Activated T-cell treated with anti-CD3 and anti-CD28 coated beads for 1 hour (primary cell): ENCODE results near the gene COPRS.

Experiments
- DNase-seq: peaks from one replicate; pipeline ENCODE4 v3.0.0-alpha.2; 2020; ENCODE audit warnings: low read depth

The COPRS gene, protein sequence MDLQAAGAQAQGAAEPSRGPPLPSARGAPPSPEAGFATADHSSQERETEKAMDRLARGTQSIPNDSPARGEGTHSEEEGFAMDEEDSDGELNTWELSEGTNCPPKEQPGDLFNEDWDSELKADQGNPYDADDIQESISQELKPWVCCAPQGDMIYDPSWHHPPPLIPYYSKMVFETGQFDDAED

DNA sequence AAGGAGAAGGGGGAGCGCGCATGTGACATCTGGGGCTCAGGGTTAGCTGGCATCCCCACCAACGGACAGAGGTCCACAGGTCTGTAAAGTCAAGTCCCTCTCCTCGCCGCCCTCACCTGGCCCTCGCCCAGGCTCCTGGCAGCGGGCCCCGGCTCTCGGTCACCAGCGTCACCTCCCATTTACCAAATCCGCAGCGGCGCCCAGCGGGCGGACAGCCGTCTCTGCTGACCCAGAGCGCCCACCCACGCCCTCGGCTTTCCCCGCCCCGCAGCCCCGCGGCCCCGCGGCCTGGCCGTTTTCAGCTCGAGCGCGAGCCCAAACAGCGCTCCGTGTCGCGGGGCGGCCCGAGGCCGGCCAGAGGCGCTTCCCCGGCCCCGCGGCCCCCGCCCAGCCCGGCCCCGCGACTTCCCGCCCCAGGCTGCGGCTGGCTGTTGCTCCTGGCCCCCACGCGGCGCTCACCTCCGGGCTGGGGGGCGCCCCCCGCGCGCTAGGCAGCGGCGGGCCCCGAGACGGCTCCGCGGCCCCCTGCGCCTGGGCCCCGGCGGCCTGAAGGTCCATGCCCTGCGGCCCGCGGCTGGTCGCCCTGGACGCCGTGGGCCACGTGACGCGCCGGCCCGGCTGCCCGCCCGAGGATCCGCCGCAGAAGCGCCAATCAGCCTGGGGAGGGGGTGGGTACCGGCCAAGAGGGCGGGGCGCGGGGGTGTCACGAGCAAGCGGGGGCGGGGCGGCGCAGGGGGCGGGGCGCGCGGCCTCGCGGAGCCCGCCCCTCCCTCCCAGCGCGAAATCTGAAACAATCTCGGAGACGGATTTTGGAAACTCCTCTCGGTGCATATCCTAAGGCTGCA lies at the start of gene COPRS:
Gene COPRS, minus strand, starts transcription at position 603 of the 845 bp plus-strand sequence. Its CDS starts 45 bp downstream, at position 558.
- DNase-seq = peak; percentile 77

DNA sequence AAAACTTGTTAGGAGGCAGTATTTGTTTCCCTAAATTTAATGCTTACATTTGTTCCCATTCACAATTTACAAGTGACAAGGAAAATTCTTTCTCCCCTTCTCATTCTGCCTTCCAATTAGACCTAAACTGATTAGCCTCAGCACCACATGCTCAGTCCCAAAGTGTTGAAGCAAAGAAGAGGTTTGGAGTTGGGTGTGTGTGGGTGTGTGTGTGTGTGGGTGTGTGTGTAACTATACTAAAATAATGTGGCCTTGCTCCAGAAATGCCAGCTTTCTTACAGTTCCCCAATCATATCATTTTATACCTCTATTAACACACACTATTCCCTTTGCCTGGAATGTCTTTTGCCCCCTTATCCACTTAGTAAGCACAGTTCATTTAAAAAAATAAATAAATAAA lies 49.3 kb upstream of the COPRS start:
- DNase-seq = no peak

DNA sequence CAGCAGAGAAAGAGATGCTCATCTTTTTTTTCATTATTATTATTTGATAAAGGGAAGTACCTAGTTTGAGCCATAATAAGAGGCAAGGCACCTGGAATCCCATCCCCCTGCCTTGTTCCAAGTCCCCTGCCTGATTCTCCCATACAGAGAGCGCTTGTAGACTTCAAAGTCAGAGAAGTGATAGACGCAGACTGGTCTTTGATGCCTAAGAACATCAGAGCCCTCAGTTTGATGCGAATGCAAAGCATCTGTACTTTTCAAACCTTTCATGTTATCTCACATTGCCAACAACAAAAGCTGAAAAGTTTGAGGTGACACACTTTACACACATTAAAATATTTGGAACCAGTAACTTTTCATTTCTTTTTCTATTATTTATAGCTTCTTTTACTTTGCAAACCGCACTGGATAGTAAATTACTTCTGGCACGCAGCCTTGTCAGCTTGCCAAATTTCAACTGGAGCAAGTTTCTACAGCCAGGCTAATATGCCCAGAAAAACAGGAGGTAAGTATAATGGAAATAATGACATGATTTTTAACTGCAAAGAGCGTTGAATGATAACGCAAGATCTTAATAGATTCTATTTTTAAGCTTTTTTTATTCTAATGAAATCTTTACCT lies 48.4 kb upstream of the COPRS start:
- no peak for DNase-seq

DNA sequence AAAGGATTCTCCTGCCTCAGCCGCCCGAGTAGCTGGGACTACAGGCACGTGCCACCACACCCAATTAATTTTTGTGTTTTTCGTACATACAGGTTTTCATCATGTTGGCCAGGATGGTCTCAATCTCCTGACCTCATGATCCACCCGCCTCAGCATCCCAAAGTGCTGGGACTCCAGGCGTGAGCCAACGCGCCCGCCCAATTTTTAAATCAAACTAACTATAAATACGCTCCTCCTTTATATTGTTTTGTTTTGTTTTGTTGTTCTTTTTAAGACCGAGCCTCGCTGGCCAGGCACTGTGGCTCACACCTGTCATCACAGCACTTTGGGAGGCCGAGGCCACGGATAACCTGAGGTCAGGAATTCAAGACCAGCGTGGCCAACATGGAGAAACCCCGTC lies 44.4 kb upstream of the COPRS start:
- no peak for DNase-seq

DNA sequence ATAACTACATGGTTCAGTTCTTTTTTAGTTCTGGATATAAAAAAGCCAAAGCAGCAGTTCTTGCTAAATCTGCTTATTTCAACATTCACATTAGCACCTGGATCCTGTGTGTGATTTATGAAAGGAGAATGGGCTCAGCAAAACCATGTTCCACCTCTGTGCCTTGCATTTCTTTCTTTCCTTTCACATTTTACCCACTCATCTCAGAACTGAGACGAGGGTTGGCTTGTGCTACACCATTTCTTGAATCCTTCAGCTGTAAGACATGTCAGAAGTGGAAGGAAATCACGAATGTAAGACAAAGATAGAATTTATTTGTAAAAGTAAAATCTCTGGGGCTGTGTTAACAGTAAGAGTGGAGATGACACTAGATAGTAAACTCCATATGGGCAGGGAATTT lies 43.6 kb upstream of the COPRS start:
- no peak for DNase-seq

DNA sequence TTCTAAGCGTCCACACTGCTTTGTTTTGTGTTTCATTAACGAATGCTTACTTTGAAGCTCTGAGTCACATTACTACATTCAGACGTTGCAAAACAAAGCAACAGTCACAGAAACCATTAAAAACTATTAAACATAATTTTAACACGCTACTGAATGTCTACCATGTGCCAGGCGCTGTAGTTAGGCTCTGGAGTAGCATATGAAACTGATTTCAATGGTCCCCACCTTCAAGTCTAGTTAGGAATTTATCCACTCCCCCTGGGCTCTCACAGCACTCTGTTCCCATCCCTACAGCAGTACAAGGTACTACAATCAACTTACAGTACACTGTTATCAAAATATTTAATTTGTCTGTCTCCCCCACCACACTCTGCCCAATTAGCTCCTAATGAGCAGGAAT lies 41.8 kb upstream of the COPRS start:
- no peak for DNase-seq

DNA sequence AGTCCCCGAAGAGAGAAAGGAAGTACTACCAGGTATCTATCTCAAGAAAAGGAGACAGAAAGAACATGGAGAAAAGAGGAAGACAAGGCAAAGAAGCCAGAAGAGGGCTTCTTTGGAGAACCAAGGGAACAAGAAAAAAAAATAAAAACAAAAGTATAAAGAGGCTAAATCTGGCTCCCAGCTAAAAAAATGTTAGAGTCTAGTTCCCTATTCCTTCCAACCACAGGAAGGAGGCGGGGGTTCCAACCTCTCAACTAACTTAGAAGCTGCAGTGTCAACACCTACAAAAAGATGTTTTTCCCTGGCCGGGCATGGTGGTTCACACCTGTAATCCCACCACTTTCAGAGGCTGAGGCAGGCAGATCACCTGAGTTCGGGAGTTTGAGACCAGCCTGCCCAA lies 29.1 kb upstream of the COPRS start:
- DNase-seq = no peak

DNA sequence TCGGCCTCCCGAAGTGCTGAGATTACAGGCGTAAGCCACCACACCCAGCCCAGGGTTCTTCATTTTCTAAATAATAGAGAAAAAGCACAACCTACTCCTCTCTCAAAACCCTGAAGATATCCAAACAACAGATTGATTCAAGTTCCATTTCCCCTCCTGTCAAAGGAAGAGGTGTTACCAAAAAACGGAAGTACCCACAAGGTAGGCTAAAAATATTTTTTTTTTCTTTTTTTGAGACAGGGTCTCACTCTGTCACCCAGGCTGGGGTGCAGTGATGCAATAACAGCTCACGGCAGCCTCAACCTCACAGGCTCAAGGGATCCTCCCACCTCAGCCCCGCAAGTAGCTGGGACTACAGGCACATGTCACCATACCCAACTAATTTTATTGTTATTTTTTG lies 23.5 kb upstream of the COPRS start:
- DNase-seq = no peak

DNA sequence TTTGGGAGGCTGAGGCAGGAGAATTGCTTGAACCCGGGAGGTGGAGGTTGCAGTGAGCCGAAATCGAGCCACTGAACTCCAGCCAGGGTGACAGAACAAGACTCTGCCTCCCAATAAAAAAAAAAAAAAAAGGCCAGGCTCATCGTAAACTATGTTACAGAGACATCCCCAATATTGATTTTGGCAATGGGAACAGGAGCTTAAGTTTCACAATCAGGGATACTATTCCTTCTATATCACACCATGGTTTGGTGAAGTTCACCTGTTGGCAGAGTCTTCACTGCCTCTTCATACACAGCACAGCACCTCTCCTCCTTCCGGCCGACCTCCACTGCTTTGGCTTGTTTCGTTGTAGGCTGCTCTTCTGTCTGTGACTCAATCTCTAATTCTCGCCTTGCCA lies 21.3 kb upstream of the COPRS start:
- no peak for DNase-seq

DNA sequence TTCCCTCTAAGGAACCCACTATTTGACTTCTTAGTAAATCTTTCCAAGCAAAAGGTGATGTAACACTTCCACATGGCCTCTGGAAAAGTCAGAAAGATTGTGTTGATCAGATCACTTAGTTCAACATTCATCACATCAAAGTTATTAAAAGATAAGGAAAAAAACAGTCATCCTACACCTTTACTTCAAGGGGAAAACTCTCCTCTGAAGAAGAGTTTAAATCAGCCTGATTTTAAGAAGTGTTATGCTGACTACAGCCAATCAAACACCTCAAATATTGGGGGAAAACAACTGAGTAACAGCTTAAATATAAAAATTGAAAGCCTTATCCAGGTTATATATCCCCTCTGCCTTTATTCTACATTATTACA lies 19.6 kb upstream of the COPRS start:
- DNase-seq = no peak

DNA sequence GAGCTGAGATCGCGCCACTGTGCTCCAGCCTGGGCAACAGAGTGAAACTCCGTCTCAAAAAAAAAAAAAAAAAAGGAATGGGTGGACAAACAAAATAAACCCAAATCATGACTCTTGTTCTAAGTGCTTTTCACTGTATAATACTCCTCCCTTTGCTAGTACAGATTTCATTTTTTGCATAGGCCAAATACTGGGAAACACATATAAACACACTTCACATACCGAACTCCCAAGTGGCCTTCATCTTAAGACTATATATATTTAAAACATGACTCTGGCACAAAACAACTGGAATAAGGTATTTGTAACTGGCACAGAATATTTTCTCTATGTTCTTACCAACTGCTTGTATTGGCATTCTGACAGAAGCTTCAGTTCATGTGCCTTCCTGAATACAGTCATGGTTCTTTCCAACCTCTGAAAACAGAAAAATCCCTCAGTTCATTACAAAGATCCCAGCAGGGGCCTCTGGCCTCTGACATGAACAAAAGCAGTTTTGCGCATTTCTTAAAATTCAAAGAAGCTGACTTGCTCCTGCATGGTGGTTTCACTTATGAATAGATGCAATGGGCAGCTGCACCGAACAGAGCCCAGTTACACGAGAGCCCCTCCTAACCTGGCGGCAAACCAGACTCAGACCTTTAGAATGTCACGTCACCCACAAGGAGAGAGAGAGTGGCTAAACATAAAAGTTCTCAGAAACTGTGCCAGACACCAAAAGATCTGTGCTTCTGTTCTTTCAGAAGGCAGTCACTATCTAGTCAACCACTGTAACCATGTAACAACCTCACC lies 19.1 kb upstream of the COPRS start:
- DNase-seq = no peak

DNA sequence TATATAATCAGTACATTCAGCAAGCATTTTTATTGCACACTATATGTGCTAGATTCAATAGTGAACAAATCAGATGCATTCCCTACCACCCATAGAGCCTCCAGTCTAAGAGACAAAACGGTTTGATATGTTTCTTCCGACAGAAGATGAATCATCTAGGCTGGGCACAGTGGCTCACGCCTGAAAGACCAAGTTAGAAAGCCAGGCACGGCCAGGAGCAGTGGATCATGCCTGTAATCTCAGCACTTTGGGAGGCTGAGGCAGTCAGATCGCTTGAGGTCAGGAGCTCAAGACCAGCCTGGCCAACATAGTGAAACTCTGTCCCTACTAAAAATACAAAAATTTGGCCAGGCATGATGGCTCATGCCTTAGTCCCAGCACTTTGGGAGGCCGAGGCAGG lies 18.3 kb upstream of the COPRS start:
- no peak for DNase-seq

DNA sequence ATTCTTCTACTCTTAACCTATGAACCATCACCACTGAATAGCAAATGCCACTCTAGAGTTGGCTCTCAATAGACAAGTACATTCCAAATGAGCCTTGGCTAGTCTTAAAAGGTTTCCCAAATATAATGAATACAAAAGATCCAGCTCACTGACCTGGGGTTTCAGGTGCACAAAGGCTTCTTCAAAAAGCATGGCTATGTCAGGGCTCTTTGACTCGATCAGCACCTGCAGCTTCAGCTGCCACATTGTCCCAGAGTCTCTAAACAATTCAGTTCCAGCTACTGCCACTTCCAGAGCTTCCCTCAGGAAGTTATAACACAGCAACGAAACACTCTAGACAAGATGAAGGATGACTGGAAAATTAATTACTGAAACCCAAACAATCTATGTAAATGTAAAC lies 16.0 kb upstream of the COPRS start:
- no peak for DNase-seq

DNA sequence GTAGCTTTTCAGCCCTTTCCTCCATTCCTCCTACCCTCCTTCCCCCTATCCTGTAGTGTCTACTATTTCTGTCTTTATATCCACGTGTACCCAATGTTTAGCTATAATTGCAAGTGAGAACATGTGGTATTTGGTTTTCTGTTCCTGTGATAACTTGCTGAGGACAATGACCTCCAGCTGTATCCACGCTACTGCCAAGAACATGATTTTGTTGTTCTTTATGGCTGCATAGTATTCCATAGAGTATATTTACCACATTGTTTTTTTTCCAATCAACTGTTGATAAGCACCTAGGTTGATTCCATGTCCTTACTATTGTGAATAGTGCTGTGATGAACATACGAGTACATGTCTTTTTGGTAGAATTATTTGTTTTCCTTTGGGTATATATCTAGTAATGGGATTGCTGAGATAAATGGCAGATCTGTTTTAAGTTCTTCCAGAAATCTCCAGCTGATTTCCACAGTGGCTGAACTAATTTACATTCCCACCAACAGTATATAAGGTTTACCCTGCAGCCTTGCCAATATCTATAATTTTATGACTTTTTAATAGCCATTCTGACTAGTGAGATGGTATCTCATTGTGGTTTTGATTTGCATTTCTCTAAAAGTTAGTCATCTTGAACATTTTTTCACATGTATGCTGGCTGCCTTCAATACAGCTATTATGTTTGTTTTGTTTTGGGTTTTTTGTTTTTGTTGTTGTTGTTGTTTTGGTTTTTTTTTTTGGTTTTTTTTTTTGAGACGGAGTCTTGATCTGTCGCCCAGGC lies 10.9 kb upstream of the COPRS start:
- no peak for DNase-seq

DNA sequence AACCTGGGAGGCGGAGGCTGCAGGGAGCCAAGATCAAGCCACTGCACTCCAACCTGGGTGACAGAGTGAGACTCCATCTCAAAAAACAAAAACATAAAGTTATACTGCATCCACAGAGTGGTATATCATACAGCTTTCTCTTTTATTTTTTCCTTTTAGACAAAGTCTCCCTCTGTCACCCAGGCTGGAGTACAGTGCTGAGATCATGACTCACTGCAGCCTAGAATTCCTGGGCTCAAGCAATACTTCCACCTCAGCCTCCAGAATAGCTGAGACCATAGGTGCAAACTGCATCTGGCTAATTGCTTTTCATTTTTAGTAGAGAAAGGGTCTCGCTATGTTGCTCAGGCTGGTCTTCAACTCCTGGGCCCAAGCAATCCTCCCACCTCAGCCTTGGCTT lies 10.0 kb upstream of the COPRS start:
- no peak for DNase-seq

DNA sequence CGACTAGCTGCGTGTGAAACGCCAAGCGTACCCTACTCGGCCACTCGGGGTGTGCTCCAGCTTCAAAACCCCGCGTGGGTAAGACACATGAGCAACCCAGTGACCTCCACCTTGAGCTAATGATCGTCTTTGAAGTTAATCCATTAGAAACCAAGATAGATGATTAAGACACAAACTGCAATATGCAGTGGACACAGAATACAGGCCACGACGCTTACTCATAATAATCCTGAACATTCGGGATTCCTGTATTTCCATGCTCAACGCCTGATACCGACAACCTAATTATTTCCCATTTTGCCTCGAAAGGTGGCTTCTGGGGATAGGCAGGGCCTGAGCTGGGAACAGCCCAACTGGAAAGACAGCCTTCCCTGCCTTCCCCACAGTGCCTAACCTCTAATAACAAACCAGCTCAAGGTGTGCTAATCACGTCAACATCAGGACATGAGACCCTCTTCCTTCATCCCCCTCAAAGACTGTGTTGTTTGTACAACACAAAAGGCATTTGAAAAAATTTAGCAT lies 504 bp upstream of the COPRS start:
- no peak for DNase-seq

DNA sequence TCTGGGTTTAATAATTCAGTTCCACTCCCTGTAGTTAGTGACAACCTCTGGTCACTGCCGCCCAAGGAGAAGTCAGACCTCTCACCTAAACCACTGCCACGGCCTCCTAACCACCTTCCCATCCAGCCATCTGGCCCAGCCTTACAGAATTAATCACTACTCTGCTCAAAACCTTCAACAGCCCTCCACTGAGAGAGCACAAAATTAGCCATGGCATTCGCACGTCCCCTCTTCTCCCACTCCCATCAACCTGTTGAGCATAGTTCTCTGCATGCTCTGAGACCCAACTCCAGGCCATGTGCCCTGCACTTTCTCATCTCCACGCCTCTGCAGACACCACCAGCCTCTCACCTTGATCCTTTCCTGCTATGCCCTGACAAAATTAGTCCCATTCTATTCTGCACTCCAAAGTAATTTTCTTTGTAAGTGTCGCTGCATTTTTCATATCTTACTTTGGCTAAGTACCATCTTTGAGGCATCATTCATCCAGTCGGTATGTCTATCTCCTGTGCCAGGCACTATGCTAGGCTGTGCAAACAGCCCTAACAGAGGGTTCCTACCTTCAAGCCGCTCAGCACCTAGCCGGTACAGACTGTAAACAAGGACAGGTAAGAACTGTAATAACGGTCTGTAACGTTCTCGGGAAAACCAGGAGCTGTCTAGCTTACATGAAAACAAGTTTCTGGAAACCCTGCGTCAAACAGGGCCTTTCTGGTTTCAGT lies 963 bp downstream of the COPRS start:
- no peak for DNase-seq

DNA sequence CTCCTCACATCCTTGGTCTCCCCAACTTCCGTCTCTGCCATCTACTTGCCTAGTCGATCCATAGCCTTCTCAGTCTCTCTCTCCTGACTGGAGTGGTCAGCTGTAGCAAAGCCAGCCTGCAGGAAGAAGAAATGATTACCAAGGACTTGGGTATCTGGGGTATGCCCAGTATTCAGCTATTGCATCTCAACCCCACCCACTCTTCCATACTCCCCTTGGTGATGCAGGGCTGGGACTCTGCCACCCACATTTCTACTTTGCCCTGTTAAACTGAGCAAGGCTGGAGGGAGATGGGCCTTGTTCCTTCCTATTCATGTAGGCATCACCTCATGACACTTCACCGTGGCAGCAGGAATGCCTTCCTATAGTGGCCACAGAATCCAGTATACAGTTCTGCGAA lies 2.3 kb downstream of the COPRS start:
- no peak for DNase-seq

DNA sequence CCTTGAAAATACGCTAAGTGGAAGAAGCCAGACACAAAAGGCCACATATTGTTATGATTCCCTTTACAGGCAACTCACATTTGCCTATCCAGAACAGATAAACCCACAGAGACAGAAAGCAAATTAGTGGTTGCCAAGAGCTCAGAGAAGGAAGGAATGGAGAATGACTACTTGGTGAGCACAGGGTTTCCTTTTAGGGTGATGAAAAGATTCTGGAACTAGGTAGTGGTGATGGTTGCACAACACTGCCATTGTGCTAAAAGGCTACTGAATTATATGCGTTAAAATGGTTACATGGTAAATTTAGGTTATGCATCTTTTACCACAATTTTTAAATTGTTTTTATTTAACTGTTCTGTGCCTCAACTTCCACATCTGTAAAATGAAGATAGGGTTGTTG lies 4.4 kb downstream of the COPRS start:
- no peak for DNase-seq

DNA sequence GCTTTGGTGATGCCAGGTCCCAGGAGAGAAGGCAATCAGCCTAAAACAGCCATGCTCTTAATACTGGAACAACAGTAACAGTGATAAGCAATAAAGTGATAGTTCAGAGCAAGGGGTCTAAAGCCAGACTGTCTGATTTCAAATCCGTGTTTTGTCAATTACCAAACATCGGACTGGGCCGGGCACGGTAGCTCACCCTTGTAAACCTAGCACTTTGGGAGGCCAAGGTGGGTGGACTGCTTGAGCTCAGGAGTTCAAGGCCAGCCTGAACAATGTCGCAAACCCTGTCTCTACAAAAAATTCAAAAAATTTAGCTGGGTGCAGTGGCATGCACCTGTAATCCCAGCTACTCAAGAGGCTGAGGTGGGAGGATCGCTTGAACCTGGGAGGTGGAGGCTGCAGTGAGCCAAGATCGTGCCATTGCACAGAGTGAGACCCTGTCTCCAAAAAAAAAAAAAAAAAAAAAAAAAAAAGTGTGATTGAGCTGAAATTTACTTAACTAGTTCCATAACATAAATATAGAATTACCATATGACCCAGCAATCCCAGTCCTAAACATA lies 5.1 kb downstream of the COPRS start:
- no peak for DNase-seq

DNA sequence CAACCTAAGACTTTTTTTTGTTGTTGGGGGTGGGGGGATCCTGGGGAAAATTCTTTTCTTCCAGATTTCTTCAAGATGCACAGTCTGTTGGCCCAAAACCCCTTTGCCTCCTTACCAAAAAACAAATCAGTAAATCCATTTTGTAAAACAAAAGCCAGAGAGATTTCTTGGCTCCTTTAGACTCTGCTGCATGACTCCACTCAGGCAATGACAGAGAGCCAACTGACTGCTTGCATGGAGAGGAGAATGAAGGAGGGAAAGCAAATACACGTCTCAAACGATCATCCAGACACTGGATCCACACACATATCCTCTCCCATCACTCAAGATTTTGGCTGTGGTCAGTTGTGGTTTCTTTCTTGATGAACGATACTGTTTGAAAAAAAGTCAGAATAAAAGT lies 13.8 kb downstream of the COPRS start:
- no peak for DNase-seq
